Measurements from ENCODE around the gene WIF1.

Gene WIF1

DNA sequence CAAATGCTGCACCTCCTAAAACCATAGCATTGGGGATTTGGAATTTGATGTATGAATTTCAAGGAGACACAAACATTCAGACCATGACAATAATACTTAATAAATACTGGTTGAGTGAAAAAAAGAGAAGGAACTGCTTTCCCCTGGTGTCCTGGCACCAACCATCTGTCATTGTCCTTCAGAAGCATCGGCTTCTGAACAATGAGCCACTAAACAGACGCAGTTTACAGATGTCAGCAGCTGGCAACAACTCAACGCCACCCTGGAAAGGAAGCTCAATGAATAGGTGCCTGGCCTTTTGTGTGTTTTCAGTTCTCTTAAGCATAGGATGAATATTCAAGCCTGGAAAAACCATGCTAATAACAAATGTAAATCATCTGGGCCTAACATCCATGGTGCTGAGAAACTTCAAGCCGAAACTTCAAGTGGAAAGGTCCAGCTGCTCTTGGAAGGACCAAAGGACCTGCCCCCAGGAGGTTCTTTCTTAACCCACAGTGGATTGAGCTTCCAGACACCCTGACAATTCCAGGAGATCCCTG is 101.3 kb downstream of the WIF1 start:
- no peak for DNase-seq

DNA sequence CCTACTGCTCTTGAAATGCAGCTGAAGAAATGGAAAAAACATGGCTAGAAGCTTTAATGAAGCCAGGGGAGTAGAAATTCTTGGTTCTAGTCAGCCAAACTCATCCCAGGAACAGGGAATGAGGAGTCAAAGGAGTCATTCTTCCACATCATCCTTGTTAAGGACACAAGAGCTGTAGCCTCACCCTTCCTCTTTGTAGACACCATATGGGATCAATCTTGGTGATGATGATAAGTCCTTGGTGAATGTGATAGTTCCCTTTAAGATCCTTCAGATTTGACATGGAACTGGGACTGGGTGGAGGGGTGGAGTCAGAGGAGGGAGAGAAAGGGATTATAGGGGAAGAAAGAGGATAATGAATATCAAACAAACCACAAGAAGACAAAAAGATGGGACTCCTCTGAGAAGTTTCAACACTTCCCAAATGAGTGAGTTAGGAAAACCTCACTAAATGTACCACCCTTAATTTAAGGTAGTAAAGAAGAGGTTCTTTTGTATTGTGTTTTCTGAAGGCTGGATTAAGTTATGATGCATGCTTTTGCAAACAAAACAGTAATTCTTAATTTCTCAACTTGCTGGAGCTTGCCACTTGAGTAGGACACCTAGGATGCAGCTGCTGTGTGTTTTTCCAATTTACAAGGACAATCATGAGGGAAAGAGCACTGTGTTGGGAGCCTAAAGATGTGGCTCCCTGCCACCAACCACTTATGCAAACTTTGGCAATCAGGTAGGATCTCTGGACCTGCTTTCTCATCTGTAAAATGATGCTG is 104.0 kb downstream of the WIF1 start:
- no peak for DNase-seq

DNA sequence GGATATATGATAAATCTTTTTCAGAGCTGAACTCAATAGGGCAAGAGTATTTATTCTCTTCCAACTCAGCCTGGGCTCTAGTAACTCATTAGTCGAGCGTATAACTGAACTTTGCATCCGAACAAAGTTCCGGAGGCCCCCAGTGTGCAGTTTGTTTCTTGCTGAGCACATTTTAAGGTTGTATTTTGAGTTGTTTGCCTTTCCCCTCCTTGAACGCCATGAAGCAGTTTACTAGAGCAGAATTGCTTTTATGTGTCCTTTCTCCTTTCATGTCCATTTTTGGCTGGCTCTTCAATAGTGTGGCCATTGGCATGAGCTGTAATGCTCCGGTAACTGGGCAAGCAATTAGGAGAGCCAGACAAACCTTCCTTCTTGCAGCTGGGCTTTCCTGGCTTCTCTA is 105.3 kb downstream of the WIF1 start:
- no peak for DNase-seq

DNA sequence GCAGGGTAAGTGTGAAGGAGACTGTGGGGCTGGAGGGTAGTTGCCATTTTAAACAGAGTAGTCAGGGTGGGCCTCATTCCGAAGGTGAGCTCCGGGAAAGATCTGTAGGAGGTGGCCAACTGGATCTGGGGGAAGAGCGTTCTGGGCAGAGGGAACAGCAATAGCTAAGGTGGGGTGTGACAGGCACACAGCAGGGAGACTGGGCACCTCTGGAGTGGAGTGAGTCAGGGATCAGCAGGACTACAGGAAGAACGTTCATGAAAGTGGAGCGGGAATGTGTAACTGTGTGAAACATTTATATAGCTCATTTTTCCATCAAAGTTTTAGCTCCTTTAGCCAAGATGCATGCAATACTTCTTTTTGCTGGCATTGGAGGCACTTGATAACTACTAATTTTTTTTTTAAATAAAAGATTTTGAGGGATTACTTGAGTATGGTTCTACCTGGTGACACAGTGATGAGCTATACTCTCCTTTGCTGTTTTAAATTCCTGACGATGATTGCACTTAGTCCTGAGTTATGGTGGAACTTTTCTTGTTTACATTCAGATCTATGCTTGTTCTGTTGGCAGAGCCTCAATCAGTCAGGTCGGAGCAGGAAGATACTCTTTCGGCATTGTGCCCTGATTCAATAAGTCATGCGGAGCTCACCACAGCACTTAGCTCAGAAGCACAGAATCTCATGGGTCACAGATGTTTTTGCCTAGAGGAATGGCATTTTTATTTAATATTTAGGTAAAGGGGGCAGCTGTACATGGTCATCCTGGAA is 106.4 kb downstream of the WIF1 start:
- DNase-seq: no peak

DNA sequence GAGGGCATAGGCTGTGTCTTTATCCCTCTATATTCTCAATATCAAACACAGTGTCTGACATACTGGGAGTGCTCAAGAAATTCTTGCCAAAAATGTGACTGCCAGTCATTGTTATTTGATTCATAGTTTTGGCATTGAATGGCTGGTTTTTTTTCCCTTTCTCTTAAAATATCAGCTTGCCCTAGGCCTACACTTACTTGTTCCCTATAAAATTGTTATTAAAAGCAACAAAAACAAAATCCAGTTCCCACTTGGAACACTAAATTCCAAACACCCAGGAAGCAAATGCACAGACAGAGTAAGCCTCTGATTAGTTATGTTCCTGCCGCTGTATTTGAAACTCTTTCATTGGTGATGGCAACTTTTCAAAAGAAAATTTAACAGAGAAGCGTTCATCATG is 110.7 kb downstream of the WIF1 start:
- no peak for DNase-seq

DNA sequence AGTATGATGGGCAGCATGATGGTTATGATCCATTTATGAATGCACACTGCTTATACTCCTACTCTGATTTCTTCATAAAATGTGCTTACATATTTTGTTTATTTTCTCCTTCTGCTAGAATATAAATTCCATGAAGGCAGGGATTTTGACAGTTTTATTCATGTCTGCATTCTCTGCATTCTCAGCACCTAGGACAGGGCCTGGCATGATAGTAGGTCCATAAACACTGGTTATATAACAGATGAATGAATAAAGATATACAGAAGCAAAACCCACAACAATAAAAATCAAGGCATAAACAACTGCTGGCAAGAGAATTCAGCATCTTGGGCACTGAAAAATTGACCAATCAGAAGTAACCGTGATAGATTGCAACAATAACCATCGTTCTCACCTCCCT is 115.4 kb downstream of the WIF1 start:
- no peak for DNase-seq

DNA sequence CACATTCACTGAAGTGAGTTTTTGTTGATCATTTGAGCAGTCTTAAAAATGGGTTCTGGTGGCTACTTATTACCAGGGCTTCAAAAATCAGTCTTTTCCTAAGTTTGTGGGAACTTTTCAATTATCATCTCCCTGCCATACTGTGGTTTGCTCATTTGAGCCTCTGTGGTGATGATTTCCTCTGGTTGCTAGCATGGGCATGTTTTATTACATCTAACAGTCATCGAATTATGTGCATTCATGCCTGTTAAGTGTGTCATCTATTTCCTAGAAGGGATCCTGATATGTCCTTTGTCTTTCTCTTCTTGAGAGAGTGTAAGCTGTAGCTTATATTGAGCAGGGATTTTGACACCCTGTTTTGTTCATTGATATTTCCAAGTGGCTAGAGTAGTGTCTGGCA is 116.8 kb downstream of the WIF1 start:
- DNase-seq: no peak

Measured in NCI-H226 (cell line).